ENCODE results near the gene OSBP2. TPM values are rescaled to one million over a fixed set of nuclear protein-coding genes. Genes with fewer than 3 reads are reported as not detected.

OSBP2 gene
- total and polyA plus RNA-seq, 8 donors = 1.9 to 3.3 (median 2.6) TPM

DNA sequence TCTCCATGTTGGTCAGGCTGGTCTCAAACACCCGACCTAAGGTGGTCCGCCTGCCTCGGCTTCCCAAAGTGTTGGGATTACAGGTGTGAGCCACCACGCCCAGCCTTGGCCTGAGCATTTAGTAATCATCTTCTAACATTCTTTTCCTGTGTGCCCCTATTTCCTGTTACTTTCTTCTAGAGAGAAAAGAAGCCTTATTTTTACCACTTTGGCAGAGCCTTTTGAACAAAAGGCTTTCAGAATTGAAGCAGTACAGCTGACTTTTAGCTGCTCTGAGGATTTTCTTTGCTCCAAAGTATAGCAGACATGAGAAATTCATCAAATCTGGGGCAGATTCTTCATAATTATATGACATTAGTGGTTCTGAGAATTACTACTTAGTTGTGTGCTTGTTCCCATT, 260.5 kb downstream of the OSBP2 start:
- H3K27ac ChIP-seq = no peak overlapping the region
- no peak overlapping the region for H3K4me3 ChIP-seq
- H3K36me3 ChIP-seq = no peaks in the 10 kb centered on the region
- H3K4me1 ChIP-seq = no peaks in the 10 kb centered on the region
- intact Hi-C loops (cut with DNase I) = no loop called here
- TF ChIP-seq CTCF (IDR thresholded peaks at IDR 0.05) = no peak
- no peak for ATAC-seq
- no peaks in the 10 kb centered on the region for H3K27me3 ChIP-seq
- 88 to 97% methylated on average over 4 of the region's 4 CpGs for WGBS, 2 donors
- no peak for DNase-seq
- FAIRE-seq = no peak
- H3K9me3 ChIP-seq = no peaks in the 10 kb centered on the region

Small RNAs within 50 kb of the gene (microRNA-seq; reads per million reads assigned to microRNA genes)
- gene MIR3200 = 8.9 to 14.7 reads per million in 2 donors

Other genes with a start within 250 kb of the OSBP2 start
- not detected for gene SEC14L3, start 222.9 kb upstream of the OSBP2 start, total RNA-seq
- under 1 TPM in 1 of 2 donors, not detected in 1; 0.05 TPM for gene SEC14L3, start 222.9 kb upstream of the OSBP2 start, polyA plus RNA-seq
- 1 to 10 TPM in 1 of 6 donors, under 1 TPM in 2, not detected in 3; 0.12 to 1.4 (median 0.12) TPM for gene SEC14L4, start 189.2 kb upstream of the OSBP2 start, total RNA-seq
- under 1 TPM; 0.33 to 0.46 TPM for gene SEC14L4, start 189.2 kb upstream of the OSBP2 start, polyA plus RNA-seq
- 1 to 10 TPM in 5 of 6 donors, under 1 TPM in 1; 0.51 to 3.9 (median 2.3) TPM for gene SEC14L6, start 148.1 kb upstream of the OSBP2 start, total RNA-seq
- 1 to 10 TPM; 3.0 to 6.0 TPM for gene SEC14L6, start 148.1 kb upstream of the OSBP2 start, polyA plus RNA-seq
- 1 to 10 TPM; 2.2 to 6.6 (median 3.4) TPM for gene GAL3ST1, start 120.2 kb upstream of the OSBP2 start, total RNA-seq
- 1 to 10 TPM; 8.1 to 8.5 TPM for gene GAL3ST1, start 120.2 kb upstream of the OSBP2 start, polyA plus RNA-seq
- gene PES1, start 103.0 kb upstream of the OSBP2 start, total RNA-seq = 10 to 100 TPM; 33.8 to 66.9 (median 36.7) TPM
- gene PES1, start 103.0 kb upstream of the OSBP2 start, polyA plus RNA-seq = 10 to 100 TPM; 54.1 to 55.8 TPM
- 10 to 100 TPM in 1 of 6 donors, 1 to 10 TPM in 5; 3.6 to 10.0 (median 5.9) TPM for gene TCN2, start 87.7 kb upstream of the OSBP2 start, total RNA-seq
- 1 to 10 TPM; 5.4 to 6.8 TPM for gene TCN2, start 87.7 kb upstream of the OSBP2 start, polyA plus RNA-seq
- 1 to 10 TPM in 5 of 6 donors, under 1 TPM in 1; 0.90 to 1.7 (median 1.3) TPM for gene SLC35E4, start 59.1 kb upstream of the OSBP2 start, total RNA-seq
- gene SLC35E4, start 59.1 kb upstream of the OSBP2 start, polyA plus RNA-seq = 1 to 10 TPM; 1.0 to 1.1 TPM
- 1 to 10 TPM; 2.2 to 6.5 (median 3.4) TPM for gene DUSP18, start 27.0 kb upstream of the OSBP2 start, total RNA-seq
- gene DUSP18, start 27.0 kb upstream of the OSBP2 start, polyA plus RNA-seq = 1 to 10 TPM; 2.2 to 2.5 TPM

All from pancreas (tissue), 10 donors.